Measurements from ENCODE around the gene SLC39A9. TPM values are rescaled to one million over a fixed set of nuclear protein-coding genes. Genes with fewer than 3 reads are reported as not detected.

The SLC39A9 gene
- total and polyA plus RNA-seq, 8 donors = 12.1 to 121 (median 19.6) TPM

- Histone ChIP-seq H3K27me3 (no peaks in the 10 kb centered on the region), H3K4me3 (no peak overlapping the region), H3K27ac (no peak overlapping the region), H3K4me1 (no peaks in the 10 kb centered on the region), H3K36me3 (peaks cover 9 to 37% (median 29%) of the 10 kb centered on the region in 4 donors), H3K9me3 (no peaks in the 10 kb centered on the region)
- TF ChIP-seq POLR2A (IDR thresholded peaks at IDR 0.05) (no peak), CTCF (IDR thresholded peaks at IDR 0.05) (no peak), EP300 (IDR thresholded peaks at IDR 0.05) (no peak), POLR2AphosphoS5 (IDR thresholded peaks at IDR 0.05) (no peak)
- intact Hi-C loops (cut with DNase I; ENCODE audit: low total_unique reads) = no loop called here
- DNase-seq = no peak
- 47 to 88% (median 77%) methylated on average over 1 of the region's 1 CpG for WGBS, 5 donors
These were observed 31.9 kb downstream of the SLC39A9 start for GRCh38 chr14:69430306-69430939.

- TF ChIP-seq POLR2A (IDR thresholded peaks at IDR 0.05) (no peak), EP300 (IDR thresholded peaks at IDR 0.05) (no peak), CTCF (IDR thresholded peaks at IDR 0.05) (no peak), POLR2AphosphoS5 (IDR thresholded peaks at IDR 0.05) (no peak)
- H3K9me3 ChIP-seq = no peaks in the 10 kb centered on the region
- H3K4me1 ChIP-seq = no peaks in the 10 kb centered on the region
- H3K27ac ChIP-seq = no peak overlapping the region
- H3K36me3 ChIP-seq = peaks cover 0 to 17% (median 11%) of the 10 kb centered on the region in 4 donors
- no peak for DNase-seq
- WGBS, 5 donors = 84 to 96% (median 93%) methylated on average over 2 of the region's 2 CpGs
- intact Hi-C loops (cut with DNase I; ENCODE audit: low total_unique reads) = no loop called here
- no peak overlapping the region for H3K4me3 ChIP-seq
- H3K27me3 ChIP-seq = no peaks in the 10 kb centered on the region
These were observed 33.9 kb downstream of the SLC39A9 start for GRCh38 chr14:69432364-69432763.

GRCh38 chr14:69439521-69440270 is 41.2 kb downstream of the SLC39A9 start:
- no peak overlapping the region for H3K27ac ChIP-seq
- H3K27me3 ChIP-seq = no peaks in the 10 kb centered on the region
- peaks cover 17 to 38% (median 29%) of the 10 kb centered on the region in 4 donors for H3K36me3 ChIP-seq
- WGBS, 5 donors = 85 to 94% (median 92%) methylated on average over 12 of the region's 12 CpGs
- no peaks in the 10 kb centered on the region for H3K4me1 ChIP-seq
- intact Hi-C loops (cut with DNase I; ENCODE audit: low total_unique reads) = no loop called here
- no peak overlapping the region for H3K4me3 ChIP-seq
- DNase-seq = no peak
- no peak for TF ChIP-seq CTCF (IDR thresholded peaks at IDR 0.05)
- no peaks in the 10 kb centered on the region for H3K9me3 ChIP-seq

- H3K27ac ChIP-seq = no peak overlapping the region
- no peak for DNase-seq
- no peaks in the 10 kb centered on the region for H3K4me1 ChIP-seq
- no peak for TF ChIP-seq POLR2A (IDR thresholded peaks at IDR 0.05)
- no peak for TF ChIP-seq POLR2AphosphoS5 (IDR thresholded peaks at IDR 0.05)
- no peak for TF ChIP-seq CTCF (IDR thresholded peaks at IDR 0.05)
- TF ChIP-seq EP300 (IDR thresholded peaks at IDR 0.05) = no peak
- intact Hi-C loops (cut with DNase I; ENCODE audit: low total_unique reads) = no loop called here
- H3K9me3 ChIP-seq = no peaks in the 10 kb centered on the region
- H3K36me3 ChIP-seq = peaks cover 17 to 38% (median 36%) of the 10 kb centered on the region in 4 donors
- WGBS, 5 donors = 86 to 94% (median 93%) methylated on average over 5 of the region's 5 CpGs
- H3K4me3 ChIP-seq = no peak overlapping the region
- H3K27me3 ChIP-seq = no peaks in the 10 kb centered on the region
These were observed 43.5 kb downstream of the SLC39A9 start for GRCh38 chr14:69441948-69442347.

All from stomach (tissue), 9 donors.